Adipocyte (in vitro differentiated cells): ENCODE results near the gene GASK1B.
A peak's percentile ranks its signal among the peaks of the same experiment; 100 is the strongest.

ENCODE experiments used
- DNase-seq: peaks from one replicate; pipeline ENCODE4 v3.0.0-alpha.2; 2015; ENCODE audit warnings: low read depth
- H3K27me3 ChIP-seq: replicated peaks from 2 replicates; pipeline ENCODE4 v1.7.0; 2013; ENCODE audit warnings: mild to moderate bottlenecking, low read length, moderate library complexity; ENCODE audit not compliant: control insufficient read depth, insufficient read depth
- H3K36me3 ChIP-seq: 2 replicates; pipeline ENCODE4 v1.7.0; 2013; ENCODE audit warnings: low read length, mild to moderate bottlenecking, moderate library complexity; ENCODE audit not compliant: control insufficient read depth, insufficient read depth, severe bottlenecking
- H3K4me1 ChIP-seq: 2 replicates; pipeline ENCODE4 v1.7.0; 2013; ENCODE audit warnings: mild to moderate bottlenecking, low read length, moderate library complexity; ENCODE audit not compliant: control insufficient read depth, insufficient read depth
- H3K4me3 ChIP-seq: 2 replicates; pipeline ENCODE4 v1.7.0; 2013; ENCODE audit warnings: mild to moderate bottlenecking, low read length, moderate library complexity
- H3K9ac ChIP-seq: 2 replicates; pipeline ENCODE4 v1.7.0; 2013; ENCODE audit warnings: mild to moderate bottlenecking, low read length, moderate library complexity
- H3K9me3 ChIP-seq: 2 replicates; pipeline ENCODE4 v1.7.0; 2013; ENCODE audit warnings: mild to moderate bottlenecking, low read length, moderate library complexity; ENCODE audit not compliant: control insufficient read depth

Gene GASK1B

GRCh38 chr4:158172261-158173258 is at the start of gene GASK1B:
Gene GASK1B (minus strand): TSS chr4:158173025. CDS start chr4:158171375, 1,650 bp downstream.
- DNase-seq: peak; percentile 81
- H3K27me3 ChIP-seq: no peaks in the 10 kb centered on the region
- peaks cover 36% of the 10 kb centered on the region for H3K4me1 ChIP-seq
- H3K36me3 ChIP-seq: no peaks in the 10 kb centered on the region
- peak within 1 kb of the TSS; percentile 89 for H3K9ac ChIP-seq
- H3K9me3 ChIP-seq: no peaks in the 10 kb centered on the region
- H3K4me3 ChIP-seq: peak within 1 kb of the TSS; percentile 90

DNA sequence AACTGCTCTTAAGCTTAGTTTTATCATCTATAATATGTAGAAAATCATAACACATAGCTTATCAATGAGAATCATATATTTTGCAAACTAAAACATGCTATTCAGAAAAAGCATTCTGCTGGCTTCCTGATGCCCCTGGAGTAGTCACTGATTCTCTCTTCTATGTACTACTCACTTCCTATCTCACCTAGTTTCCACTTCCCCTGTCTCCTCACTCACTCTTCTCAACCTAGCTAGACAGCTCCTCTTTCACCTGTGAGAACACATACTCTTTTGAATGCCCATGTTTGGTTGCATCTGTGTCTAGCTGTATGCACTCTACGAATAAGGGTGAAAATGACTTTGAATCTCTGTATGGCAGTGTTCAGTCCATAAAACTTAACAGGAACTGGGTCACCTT is 46.8 kb upstream of the GASK1B start:
- no peak overlapping the region for H3K9ac ChIP-seq
- H3K4me1 ChIP-seq: peaks cover 5% of the 10 kb centered on the region
- H3K9me3 ChIP-seq: no peaks in the 10 kb centered on the region
- no peak overlapping the region for H3K4me3 ChIP-seq
- H3K27me3 ChIP-seq: no peaks in the 10 kb centered on the region
- H3K36me3 ChIP-seq: peaks cover 2% of the 10 kb centered on the region
- DNase-seq: no peak

DNA sequence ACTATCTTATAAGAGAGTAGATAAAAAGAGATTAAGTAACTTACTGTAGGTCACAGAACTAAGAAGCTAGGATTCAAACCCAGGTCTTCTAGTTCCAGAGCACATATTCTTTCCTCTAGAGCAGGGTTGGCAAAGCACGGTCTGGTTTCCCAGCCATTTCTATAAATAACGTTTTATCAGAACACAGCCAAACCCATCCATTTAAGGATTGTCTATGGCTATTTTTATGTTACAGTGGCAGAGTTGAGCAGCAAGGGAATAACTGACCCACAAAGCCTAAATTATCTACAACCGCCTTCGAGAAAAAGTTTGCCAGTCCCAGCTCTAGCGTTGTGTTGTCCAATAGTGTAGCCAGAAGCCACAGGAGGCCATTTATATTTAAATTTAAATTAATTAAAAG is 44.9 kb upstream of the GASK1B start:
- H3K36me3 ChIP-seq: peaks cover 2% of the 10 kb centered on the region
- no peak overlapping the region for H3K9ac ChIP-seq
- no peaks in the 10 kb centered on the region for H3K27me3 ChIP-seq
- peaks cover 5% of the 10 kb centered on the region for H3K4me1 ChIP-seq
- no peaks in the 10 kb centered on the region for H3K9me3 ChIP-seq
- DNase-seq: no peak
- no peak overlapping the region for H3K4me3 ChIP-seq

DNA sequence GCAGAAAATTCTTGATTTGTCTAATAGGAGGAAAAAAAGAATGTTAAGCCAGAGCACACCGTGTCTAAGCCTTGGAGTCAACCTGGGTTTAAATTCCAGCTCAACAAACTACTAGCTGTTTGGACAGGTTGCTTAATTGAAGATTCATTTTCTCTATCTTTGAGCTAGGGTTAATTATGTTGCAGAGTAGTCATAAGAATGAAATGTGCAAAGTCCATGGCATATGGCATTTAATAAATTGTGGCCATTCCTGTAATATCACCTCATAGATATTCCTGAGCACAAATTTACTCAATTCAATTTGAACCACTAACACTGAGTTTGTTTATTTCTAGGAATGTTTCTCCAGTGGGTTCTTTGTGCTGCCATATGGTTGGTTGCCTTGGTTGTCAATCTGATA is 42.0 kb upstream of the GASK1B start:
- no peak for DNase-seq
- Histone ChIP-seq H3K9me3 (no peaks in the 10 kb centered on the region), H3K9ac (no peak overlapping the region), H3K36me3 (peaks cover 2% of the 10 kb centered on the region), H3K27me3 (no peaks in the 10 kb centered on the region), H3K4me1 (peaks cover 12% of the 10 kb centered on the region), H3K4me3 (no peak overlapping the region)

DNA sequence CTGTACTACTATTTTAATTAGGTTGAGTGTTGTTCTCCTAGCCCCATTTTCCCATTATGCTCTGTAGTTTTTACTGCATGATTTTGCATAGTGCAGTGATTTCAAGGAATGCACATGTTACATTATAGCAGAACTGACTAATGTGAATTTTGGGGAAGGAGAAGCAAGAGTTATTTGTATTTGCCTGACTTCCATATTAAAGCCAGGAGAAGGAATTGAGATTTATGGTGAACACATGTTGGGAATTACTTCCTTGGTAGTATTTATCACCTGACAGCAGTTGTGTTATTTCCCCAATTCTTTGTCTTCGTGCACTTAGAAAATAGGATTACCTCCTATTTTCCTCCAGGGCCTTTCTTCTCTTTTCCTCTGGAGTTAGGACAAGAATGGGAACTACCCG is 40.6 kb upstream of the GASK1B start:
- H3K27me3 ChIP-seq: no peaks in the 10 kb centered on the region

DNA sequence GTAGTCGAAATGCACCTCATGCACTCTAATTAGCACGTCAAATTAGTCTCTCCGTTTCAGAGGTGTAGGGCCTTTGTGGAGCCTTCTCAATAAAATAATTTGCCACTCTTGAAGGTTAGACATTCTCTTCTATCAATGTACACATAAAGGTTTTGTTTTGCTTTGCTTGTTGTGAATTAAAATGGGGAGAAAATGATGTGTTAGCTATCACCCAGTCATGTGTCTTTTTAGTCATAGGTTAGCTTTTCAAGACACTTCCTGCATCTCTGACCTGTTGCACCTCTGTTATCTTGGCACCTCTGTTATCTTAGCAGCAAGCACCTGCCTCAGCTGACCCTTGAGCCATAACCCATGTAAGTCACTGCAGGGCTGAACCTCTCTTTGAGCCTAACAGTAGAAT is 38.4 kb upstream of the GASK1B start:
- Histone ChIP-seq H3K9ac (peak overlapping the region; percentile 94), H3K4me1 (peaks cover 25% of the 10 kb centered on the region), H3K9me3 (no peaks in the 10 kb centered on the region), H3K4me3 (peak overlapping the region; percentile 87), H3K27me3 (no peaks in the 10 kb centered on the region), H3K36me3 (no peaks in the 10 kb centered on the region)
- no peak for DNase-seq

More for the DNA sequence above, 40.6 kb upstream of the GASK1B start:
- Histone ChIP-seq H3K9me3 (no peaks in the 10 kb centered on the region), H3K4me3 (no peak overlapping the region), H3K4me1 (peaks cover 21% of the 10 kb centered on the region), H3K36me3 (no peaks in the 10 kb centered on the region), H3K9ac (no peak overlapping the region)
- DNase-seq: no peak

DNA sequence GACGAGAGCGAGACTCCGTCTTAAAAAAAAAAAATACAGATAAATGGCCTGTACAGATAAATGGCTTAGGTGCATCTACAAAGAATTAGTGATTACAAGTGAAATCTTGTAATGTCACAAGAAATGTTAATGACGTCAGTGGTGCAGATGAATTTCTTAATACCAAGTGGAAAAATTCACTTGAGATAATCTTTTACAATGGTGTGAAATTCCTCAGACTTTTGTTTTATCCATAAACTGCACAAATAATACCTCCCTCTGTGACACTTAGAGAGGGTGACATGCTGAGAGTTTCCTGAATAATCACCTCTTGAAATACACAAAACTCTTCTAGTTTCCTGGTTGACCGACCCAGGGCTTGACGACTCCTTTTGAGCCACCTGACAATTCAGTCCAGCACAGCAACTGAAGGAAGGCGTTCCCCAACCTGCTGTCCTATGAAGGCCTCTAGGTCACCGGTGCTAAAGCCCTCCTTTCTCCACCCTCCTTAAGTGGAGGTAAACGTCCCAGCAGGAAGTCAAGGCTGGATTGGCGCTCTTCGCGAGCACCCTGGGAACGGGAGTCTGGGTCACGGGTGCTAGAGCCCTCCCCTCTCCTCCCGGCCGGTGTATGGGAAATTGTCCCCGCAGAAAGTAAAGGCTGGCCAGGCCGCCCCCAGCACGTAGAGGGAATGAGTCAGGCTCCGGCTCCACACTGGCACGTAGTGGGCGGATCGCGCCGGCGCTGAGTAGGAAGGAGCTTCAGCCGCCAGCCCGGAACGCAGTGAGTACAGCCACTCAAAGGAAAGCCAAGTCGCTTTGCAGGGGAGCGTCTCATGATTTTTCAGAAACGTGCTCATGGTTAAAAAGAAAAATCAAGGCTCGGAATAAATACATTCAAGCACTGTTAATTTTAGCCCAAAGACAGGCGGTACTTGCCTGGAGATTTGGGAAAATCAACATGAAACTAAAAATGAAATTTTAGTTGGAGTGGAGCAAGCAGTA is 37.3 kb upstream of the GASK1B start, which contains the start of gene TMEM144:
Gene TMEM144 (plus strand): TSS at position 662 of the 983 bp plus-strand sequence. CDS start 2,182 bp downstream, outside the sequence.
- H3K36me3 ChIP-seq: no peaks in the 10 kb centered on the region
- H3K9ac ChIP-seq: peak within 1 kb of the TSS; percentile 94
- no peaks in the 10 kb centered on the region for H3K9me3 ChIP-seq
- H3K4me3 ChIP-seq: peak within 1 kb of the TSS; percentile 87
- no peaks in the 10 kb centered on the region for H3K27me3 ChIP-seq
- DNase-seq: peak; percentile 96
- H3K4me1 ChIP-seq: peaks cover 25% of the 10 kb centered on the region

DNA sequence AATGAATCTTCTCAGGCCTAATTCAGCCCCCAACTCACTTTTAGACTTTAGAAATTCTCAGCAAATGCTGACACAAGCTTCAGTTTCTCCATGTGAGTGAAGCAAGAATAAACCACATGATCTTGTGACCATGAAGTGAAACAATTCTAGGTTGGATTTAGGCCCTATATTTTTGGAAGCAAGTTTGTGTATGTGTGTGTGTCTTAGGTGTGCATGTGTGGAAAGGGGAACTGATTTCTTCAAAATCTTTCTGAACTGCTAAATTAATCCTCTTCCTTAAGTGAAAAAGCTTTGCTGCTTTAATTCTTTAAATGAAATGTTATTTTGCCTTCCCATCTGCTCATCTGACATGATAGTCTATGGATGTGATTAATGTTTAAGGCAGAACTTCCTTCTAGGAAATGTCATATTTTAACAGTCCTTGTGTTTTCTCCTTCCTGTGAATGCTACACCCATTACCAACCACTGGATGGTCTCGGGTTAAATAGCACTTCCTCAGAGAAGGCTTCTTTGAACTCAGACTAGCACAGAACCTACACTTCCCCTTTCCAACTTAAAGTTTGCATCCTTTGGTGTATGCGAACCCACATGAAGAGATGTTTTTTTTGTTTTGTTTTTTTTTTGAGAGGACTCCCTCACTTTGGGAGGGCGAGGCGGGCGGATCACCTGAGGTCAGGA is 36.3 kb upstream of the GASK1B start:
- Histone ChIP-seq H3K9me3 (no peaks in the 10 kb centered on the region), H3K27me3 (no peaks in the 10 kb centered on the region), H3K36me3 (no peaks in the 10 kb centered on the region), H3K9ac (no peak overlapping the region), H3K4me3 (no peak overlapping the region), H3K4me1 (peaks cover 25% of the 10 kb centered on the region)
- DNase-seq: no peak

- Histone ChIP-seq H3K4me3 (no peak overlapping the region), H3K9me3 (no peaks in the 10 kb centered on the region), H3K27me3 (no peaks in the 10 kb centered on the region), H3K9ac (no peak overlapping the region), H3K4me1 (peaks cover 5% of the 10 kb centered on the region), H3K36me3 (no peaks in the 10 kb centered on the region)
- DNase-seq: no peak
These were observed 31.1 kb upstream of the GASK1B start for GRCh38 chr4:158203929-158204328.

DNA sequence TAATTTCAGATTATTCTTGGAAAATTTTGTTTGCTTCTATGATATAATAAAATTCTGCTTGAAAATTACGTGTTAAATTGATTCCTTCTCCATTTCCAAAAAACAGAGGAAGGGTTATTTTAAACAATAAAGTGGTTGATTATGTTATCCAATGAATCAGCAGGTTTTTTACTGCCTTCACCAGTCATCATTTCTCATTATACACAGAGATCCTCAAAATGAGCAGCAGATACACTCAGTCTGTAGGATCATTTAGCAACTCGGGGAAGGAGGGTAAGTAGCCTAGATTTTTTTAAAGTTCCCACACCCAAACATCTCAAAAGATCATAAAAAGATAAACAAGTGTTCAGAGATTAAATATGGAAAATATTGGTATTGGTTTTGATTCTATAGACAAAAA is 30.6 kb upstream of the GASK1B start:
- H3K4me3 ChIP-seq: no peak overlapping the region
- H3K4me1 ChIP-seq: peaks cover 4% of the 10 kb centered on the region
- H3K9me3 ChIP-seq: no peaks in the 10 kb centered on the region
- no peaks in the 10 kb centered on the region for H3K36me3 ChIP-seq
- DNase-seq: no peak
- H3K9ac ChIP-seq: no peak overlapping the region
- H3K27me3 ChIP-seq: no peaks in the 10 kb centered on the region
